ENCODE results near the gene SOBP. TPM values are rescaled to one million over a fixed set of nuclear protein-coding genes. Genes with fewer than 3 reads are reported as not detected.

The SOBP gene
- total and polyA plus RNA-seq, 10 donors = 0.87 to 7.8 (median 4.9) TPM

DNA sequence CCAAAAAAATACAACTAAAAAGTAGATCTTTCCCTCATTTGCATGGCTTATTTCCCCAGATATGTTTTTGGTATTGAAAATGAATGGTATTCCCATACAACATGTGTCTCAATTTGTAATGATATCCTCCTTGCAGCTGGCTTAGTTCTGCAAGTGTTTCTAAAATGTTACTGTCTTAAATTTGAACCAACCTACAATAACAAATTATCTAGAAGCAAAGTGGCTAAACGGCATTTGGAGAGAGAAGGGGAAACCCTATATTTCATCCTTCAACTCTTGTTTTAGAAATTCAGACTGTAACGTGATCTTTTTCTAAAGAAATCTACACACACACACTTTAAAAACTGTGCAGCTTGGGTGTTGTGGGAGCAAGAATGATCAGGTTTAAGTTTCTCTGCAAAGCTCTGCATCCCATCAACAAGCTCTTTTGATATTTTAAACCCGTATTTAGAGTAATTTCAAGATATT is 153.0 kb downstream of the SOBP start:
- Histone ChIP-seq H3K27me3 (replicated peaks in 1 of 7) (no peaks in the 10 kb centered on the region), H3K36me3 (no peaks in the 10 kb centered on the region), H3K4me3 (no peak overlapping the region), H3K27ac (peak overlapping the region in 5 of 8 donors; percentile 19 to 76 (median 52)), H3K9me3 (no peaks in the 10 kb centered on the region), H3K4me1 (peaks cover 5 to 70% (median 38%) of the 10 kb centered on the region in 6 donors)
- no peak for DNase-seq
- 56 to 67% (median 64%) methylated on average over 3 of the region's 3 CpGs for WGBS, 5 donors
- TF ChIP-seq POLR2AphosphoS5 (IDR thresholded peaks at IDR 0.05) (no peak), POLR2A (IDR thresholded peaks at IDR 0.05) (no peak)
- TF ChIP-seq, protein P1, sequence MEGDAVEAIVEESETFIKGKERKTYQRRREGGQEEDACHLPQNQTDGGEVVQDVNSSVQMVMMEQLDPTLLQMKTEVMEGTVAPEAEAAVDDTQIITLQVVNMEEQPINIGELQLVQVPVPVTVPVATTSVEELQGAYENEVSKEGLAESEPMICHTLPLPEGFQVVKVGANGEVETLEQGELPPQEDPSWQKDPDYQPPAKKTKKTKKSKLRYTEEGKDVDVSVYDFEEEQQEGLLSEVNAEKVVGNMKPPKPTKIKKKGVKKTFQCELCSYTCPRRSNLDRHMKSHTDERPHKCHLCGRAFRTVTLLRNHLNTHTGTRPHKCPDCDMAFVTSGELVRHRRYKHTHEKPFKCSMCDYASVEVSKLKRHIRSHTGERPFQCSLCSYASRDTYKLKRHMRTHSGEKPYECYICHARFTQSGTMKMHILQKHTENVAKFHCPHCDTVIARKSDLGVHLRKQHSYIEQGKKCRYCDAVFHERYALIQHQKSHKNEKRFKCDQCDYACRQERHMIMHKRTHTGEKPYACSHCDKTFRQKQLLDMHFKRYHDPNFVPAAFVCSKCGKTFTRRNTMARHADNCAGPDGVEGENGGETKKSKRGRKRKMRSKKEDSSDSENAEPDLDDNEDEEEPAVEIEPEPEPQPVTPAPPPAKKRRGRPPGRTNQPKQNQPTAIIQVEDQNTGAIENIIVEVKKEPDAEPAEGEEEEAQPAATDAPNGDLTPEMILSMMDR (IDR thresholded peaks at IDR 0.05 in 8 of 11, conservative IDR thresholded peaks at IDR 0.05 in 3 of 11) = no peak
- intact Hi-C loops (cut with DNase I; ENCODE audit: low total_unique reads) = no loop called here

DNA sequence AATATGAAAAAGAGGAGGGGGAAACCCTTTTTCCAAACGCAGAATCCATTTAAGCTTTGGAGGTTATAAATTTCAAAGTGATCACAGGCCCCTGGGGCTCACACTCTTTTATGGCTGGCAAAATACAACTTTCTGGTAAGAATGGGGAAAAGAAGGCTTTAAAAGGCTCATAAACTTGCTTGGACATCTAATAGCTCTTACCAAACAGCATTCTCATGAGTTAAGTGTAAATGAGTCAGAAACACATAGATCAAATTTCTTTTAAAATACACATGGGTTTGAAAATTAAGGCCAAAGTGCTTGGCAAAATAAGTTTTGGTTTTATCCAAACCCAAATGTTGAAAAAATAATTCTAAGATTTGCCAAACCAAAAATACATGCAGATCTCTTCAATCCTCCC is 154.6 kb downstream of the SOBP start:
- Histone ChIP-seq H3K27me3 (replicated peaks in 1 of 7) (no peaks in the 10 kb centered on the region), H3K9me3 (no peaks in the 10 kb centered on the region), H3K4me3 (no peak overlapping the region), H3K36me3 (no peaks in the 10 kb centered on the region), H3K4me1 (peaks cover 5 to 73% (median 35%) of the 10 kb centered on the region in 6 donors), H3K27ac (no peak overlapping the region)
- TF ChIP-seq POLR2A (IDR thresholded peaks at IDR 0.05) (no peak), POLR2AphosphoS5 (IDR thresholded peaks at IDR 0.05) (no peak)
- TF ChIP-seq, protein P1 (IDR thresholded peaks at IDR 0.05 in 8 of 11, conservative IDR thresholded peaks at IDR 0.05 in 3 of 11) = no peak
- no peak for DNase-seq
- 90 to 97% (median 96%) methylated on average over 1 of the region's 1 CpG for WGBS, 5 donors
- intact Hi-C loops (cut with DNase I; ENCODE audit: low total_unique reads) = no loop called here

DNA sequence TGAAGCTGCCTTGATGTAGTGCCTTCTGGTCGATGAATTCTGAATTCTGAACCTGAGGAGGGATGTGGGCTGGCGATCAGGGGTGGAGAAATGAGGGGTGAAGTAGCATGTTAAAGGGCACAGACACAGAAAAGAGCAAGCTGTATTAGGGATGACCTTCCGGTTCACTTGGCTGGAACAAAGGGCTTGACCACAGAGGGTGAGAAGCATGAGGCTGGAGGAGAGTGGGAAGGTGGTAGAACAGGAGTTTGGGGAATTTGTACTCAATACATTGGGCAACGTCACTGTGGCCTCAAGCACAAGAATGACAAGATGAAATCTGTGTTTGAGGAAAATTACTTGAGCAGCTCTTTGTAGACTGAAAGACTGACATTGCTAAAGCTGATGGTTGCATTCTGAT is 155.8 kb downstream of the SOBP start:
- TF ChIP-seq POLR2A (IDR thresholded peaks at IDR 0.05) = no peak
- TF ChIP-seq, protein P1 (IDR thresholded peaks at IDR 0.05 in 8 of 11, conservative IDR thresholded peaks at IDR 0.05 in 3 of 11) = no peak
- TF ChIP-seq POLR2AphosphoS5 (IDR thresholded peaks at IDR 0.05) = no peak
- Histone ChIP-seq H3K4me1 (peaks cover 5 to 68% (median 34%) of the 10 kb centered on the region in 6 donors), H3K27me3 (replicated peaks in 1 of 7) (no peaks in the 10 kb centered on the region), H3K9me3 (no peaks in the 10 kb centered on the region), H3K36me3 (no peaks in the 10 kb centered on the region), H3K27ac (peak overlapping the region in 4 of 8 donors; percentile 4 to 34 (median 22)), H3K4me3 (no peak overlapping the region)
- 66 to 80% (median 75%) methylated on average over 4 of the region's 4 CpGs for WGBS, 5 donors
- intact Hi-C loops (cut with DNase I; ENCODE audit: low total_unique reads) = no loop called here
- DNase-seq = no peak

DNA sequence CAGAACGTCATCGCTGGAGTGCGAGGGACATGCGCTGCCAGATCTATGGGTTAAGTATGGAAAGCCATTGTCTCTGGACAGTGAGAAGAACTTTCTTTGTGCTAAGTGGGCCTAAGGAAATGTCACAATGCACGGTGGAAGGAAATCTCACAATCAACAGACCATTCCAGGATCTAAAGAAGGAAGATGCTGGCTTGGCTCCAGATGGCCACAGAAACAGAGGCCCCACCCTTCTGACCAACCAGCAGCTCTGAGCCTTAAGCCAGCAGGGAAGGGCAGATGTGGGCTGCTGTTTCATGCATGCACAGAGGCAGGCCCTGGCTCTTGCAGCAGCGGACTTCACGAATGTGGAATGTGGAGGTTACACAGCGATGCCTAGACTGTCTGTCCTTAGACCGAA is 156.3 kb downstream of the SOBP start:
- WGBS, 5 donors = 45 to 70% (median 57%) methylated on average over 8 to 9 of the region's 9 CpGs
- no peak for DNase-seq

More for the DNA sequence above, 156.3 kb downstream of the SOBP start:
- H3K27me3 ChIP-seq (replicated peaks in 1 of 7) = no peaks in the 10 kb centered on the region
- no peak overlapping the region for H3K4me3 ChIP-seq
- no peaks in the 10 kb centered on the region for H3K9me3 ChIP-seq
- H3K4me1 ChIP-seq = peaks cover 5 to 64% (median 31%) of the 10 kb centered on the region in 6 donors
- TF ChIP-seq, protein P1 (IDR thresholded peaks at IDR 0.05 in 8 of 11, conservative IDR thresholded peaks at IDR 0.05 in 3 of 11) = no peak
- TF ChIP-seq POLR2A (IDR thresholded peaks at IDR 0.05) (no peak), POLR2AphosphoS5 (IDR thresholded peaks at IDR 0.05) (peak in 1 of 3 donors; percentile 9)
- H3K36me3 ChIP-seq = no peaks in the 10 kb centered on the region
- intact Hi-C loops (cut with DNase I; ENCODE audit: low total_unique reads) = no loop called here
- peak overlapping the region in 4 of 8 donors; percentile 4 to 34 (median 22) for H3K27ac ChIP-seq
